ENCODE measurements around the gene ZNF184.
A peak's percentile ranks its signal among the peaks of the same experiment; 100 is the strongest.

ZNF184 gene

DNA sequence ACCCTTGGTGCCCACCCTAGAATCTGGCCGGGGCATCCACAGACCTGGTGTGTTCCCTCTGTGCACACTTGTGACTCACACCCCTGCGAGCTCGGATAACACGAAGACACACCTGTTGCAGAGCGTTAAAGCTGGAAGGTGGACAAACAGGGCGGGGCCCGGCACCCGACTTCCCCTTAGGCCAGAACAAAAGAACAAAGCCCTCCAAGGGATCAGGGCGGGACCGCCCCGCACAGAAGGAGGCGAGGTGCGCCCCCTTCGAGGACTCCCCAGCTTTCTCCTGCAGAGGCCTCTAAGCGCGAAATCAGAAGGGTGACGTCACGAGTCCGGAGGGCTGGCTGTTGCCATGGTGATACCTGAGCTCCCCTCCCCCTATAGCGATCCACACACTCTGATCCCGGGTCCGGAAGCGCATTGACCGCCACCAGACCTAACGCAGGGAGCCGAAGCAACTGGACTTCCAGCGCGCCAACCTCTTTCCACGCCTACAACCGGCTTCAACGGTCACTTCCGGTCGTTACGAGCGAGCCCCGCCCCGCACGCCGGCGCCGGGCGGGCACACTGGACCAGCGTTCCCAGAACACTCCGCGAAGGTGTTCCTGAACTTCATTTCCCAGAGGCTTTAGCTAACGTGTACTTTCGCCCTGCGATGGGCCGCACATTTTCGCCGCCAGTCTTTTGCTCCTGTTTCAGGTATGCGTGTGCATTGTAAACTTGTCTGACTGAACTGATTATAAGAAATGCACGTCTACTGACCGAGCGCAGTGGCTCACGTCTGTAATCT lies at the start of gene ZNF184:
TSS of gene ZNF184 (minus strand) at position 489 of the 784 bp plus-strand sequence. CDS start 811 bp downstream, outside the sequence.
- peak; percentile 72 to 84 for DNase-seq (ENCODE audit: low read depth in 1 of 2, low spot score in 1 of 2)

DNA sequence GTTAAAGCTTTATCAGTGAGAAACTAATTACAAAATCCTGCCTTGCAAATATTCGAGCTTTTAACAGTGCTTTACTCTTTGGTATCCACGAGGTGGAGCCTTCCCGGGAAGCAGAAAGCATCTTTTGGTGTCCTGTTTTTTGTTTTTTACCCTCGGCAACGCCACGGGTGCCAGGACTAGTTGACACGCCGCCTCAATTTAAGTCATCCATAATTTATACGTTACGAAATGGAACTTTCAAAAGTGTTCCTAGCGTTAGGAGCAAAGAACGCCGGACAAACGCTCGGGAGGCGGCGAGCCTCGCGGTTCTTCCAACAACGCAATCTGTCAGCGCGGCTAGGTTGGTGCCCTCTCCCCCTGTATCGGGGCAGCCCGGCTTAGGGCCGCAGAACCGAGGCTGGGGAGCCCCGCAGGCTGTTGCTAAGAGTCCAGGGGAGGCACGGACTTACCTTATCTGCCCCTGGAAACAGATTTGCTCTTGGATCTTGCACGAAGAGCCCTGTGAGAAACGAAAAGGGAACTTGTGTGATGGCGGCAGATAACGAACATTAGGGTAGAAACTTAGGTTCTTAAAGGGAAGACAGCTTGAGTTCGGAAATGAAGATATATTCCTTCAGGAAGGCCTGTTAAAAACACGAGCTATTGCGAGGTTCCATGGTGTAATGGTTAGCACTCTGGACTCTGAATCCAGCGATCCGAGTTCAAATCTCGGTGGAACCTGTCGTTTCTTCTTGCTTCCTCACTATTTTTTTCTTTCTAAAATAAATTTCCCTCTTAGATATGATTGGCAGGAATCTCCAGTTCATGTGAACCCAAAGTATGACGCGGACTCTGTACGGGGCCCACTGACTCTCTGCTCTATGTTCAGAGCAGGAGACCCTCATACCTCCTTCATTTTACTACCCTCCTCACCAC lies 46.2 kb upstream of the ZNF184 start:
- DNase-seq (ENCODE audit: low read depth in 1 of 2, low spot score in 1 of 2): peak; percentile 42 to 76

DNA sequence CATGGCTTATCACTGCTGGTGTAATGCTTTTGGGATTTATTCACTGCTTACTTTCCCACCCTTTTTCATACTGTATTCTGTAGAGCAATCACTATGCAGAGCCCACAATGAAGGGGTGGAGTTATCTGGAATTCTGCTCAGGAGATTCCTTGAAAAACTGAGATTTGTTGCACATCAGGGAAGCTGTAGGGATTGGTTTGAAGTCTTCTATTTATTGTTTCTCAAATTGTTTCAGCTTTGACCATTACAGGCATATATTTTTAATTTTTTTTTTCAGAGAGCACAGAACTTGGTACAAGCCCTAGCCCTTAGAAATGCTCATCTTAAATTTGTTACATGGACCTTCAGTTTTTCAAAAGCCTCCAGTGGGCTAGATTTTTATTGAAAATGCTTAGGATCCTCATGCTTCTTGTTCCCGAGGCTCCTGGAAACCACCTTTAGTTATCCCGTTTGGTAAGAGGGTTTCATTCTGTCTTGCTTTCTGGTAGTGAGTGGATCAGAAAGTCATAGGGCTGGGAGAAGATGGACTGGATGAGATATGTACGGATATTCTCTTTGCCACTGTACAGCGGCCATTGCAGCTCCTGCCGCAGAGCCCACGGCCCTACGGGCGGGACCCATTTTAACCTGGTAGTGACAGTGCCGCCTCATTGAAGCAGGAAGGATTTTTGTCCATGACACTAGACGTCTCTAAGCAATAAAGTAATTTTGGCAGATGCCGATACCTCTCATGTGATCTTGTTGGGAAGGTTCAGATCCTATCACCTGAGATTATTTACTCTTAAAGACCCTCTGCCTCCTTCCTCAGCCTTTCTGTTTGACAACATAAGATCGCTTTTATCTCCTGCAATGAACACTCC lies 45.3 kb upstream of the ZNF184 start:
- no peak for DNase-seq (ENCODE audit: low read depth in 1 of 2, low spot score in 1 of 2)

DNA sequence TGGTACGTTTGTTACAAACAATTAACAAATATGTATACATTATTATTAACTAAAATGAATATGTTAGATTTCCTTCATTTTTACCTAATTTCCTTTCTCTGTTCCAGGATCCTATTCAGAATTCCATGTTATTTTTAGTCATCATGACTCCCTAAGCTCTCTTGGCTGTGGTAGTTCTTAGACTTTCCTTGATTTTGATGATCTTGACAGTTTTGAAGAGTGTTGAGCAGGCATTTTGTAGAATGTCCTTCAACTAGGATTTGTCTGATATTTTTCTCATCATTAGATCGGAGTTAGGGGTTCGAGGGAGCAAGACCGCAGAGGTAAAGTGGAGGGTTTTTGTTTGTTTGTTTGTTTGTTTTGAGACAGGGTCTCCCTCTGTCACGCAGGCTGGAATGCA lies 44.3 kb upstream of the ZNF184 start:
- no peak for DNase-seq (ENCODE audit: low read depth in 1 of 2, low spot score in 1 of 2)

DNA sequence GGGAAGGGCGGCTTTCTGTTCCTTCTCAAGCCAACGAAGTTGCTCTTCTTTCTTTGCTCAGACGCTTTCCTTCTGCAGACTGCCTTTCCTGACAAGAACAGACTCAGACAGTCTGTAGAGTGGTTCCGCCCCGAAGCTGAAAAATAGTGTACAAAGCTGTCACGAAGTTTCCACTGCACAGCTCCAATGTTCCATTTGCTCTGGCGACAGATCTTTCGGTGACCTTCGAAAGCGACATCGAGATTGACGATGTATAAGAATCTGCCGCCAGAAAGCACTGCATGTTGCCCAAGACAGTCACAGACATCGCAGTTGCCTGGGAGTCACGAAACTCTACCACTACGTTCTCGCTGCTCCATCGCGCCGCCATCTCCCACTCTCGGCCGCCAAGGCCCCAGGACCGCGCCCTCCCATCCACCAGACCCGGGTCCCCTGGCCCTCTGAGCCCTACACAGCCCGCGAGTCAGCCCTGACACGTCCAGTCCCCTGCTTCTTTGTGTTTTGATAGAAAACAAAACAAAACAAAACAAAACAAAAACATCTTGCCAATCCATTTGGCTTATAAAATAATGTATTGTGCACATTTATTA lies 42.1 kb upstream of the ZNF184 start:
- DNase-seq (ENCODE audit: low read depth in 1 of 2, low spot score in 1 of 2): no peak

DNA sequence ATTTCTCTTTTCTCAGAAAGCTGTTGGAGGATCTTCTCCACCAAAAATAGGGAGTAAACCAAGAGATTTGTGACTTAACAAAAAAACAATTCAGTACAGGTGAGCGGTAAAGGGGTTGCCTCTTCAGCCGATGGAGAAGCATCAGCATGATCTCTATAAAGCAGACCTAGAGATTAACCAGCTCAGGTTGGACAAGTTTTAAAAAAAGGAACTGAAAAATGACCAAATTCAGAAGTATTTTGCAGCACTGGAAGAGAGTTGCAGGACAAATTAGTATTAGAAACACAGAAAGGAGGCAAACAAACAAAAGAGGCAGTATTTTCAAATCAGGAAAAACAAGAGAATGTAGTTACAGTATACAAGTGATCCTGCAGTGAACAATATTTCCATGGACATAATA lies 39.6 kb upstream of the ZNF184 start:
- DNase-seq (ENCODE audit: low read depth in 1 of 2, low spot score in 1 of 2): no peak

DNA sequence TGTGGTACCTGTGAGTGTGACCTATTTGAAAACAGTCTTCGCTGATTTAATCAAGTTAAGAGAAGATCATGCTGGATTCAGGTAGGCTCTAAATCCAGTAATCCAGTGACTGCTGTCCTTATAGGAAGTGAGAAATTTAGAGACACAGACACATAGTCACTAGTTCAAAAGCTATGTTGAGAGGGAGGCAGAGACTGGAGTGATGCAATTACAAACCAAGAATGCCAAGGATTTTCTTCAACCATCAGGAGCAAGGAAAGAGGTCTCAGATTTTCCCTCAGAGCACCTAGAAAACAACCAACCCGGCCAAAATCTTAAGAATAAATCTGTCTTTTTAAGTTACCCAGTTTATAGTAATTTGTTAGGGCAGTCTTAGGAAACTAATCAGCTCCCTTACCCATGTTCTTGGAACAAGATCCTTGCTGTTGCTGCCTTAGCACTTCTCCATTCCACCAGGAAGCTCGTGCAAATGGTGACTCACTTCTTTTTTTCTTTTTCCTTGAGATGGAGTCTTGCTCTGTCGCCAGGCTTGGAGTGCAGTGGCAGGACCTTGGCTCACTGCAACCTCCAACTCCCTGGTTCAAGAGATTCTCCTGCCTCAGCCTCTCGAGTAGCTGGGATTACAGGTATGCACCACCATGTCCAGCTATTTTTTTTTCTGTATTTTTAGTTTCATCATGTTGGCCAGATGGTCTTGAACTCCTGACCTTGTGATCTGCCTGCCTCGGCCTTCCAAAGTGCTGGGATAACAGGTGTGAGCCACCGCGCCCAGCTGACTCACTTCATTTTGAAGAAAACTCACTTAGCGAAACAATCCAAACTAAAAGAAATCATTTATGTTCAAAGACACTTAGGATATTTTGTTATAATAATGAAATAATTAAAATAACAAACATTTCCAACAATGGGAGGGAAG lies 34.4 kb upstream of the ZNF184 start:
- DNase-seq (ENCODE audit: low read depth in 1 of 2, low spot score in 1 of 2): no peak

DNA sequence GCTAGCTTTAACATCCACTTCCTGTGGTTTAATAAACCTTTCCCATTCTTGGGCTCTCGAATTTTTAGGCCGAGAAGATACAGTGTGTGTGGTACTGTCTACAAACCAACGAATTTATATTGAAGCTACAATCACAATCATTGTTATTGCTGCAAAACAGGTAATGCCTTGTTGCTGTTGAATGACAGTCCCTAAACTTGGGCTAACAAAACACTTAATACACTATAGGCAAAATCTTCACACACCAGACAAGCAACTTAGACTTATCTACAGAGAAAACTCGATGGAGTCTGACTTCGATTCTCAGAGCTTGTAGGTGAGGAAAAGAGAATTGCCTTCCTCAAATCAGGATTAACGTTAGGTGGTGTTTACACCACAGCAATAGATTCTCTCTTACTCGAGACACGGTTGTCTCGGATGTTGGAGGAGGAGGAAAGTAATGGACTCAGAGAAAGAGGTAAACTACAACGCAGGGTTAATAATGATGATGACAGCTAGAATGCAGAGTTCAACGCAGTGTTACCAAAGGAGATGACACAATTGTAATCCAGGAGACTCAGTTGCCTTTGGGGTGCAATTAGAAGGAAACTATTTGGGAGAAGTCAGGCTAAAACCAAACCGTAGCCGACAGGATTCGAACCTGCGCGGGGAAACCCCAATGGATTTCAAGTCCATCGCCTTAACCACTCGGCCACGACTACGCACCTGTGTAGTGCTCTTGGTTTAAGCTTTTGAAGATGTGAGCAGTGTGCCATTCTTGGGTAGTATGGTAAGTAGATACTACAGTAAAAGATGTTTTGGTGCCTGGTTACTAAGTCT lies 32.5 kb upstream of the ZNF184 start:
- DNase-seq (ENCODE audit: low read depth in 1 of 2, low spot score in 1 of 2): peak; percentile 15 to 47

DNA sequence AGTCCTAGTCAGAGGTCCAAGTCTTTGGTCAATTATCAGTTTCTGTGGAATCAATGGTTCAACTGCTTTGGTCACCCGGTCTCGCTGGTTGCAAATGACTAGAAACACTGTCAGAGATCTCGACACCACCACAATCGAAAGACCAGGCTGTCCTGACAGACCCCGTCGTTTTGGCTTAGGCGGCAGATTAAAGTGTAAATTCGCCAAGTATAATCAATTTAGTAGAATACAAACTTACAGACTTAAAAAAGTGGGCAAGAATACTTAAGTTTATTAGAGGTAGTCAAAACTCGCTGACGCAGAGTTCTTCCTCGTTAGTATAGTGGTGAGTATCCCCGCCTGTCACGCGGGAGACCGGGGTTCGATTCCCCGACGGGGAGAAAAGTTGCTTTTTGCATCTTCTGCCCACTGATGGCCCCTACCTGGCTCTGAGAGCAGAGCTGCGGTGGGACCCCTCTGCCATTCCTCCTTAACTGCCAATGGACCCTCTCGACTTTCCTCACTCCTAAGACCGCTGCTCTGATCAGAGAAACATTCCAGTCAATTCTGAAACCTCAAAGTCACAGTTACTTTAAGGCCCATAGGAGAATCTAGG lies 30.6 kb upstream of the ZNF184 start:
- peak; percentile 72 to 81 for DNase-seq (ENCODE audit: low read depth in 1 of 2, low spot score in 1 of 2)

DNA sequence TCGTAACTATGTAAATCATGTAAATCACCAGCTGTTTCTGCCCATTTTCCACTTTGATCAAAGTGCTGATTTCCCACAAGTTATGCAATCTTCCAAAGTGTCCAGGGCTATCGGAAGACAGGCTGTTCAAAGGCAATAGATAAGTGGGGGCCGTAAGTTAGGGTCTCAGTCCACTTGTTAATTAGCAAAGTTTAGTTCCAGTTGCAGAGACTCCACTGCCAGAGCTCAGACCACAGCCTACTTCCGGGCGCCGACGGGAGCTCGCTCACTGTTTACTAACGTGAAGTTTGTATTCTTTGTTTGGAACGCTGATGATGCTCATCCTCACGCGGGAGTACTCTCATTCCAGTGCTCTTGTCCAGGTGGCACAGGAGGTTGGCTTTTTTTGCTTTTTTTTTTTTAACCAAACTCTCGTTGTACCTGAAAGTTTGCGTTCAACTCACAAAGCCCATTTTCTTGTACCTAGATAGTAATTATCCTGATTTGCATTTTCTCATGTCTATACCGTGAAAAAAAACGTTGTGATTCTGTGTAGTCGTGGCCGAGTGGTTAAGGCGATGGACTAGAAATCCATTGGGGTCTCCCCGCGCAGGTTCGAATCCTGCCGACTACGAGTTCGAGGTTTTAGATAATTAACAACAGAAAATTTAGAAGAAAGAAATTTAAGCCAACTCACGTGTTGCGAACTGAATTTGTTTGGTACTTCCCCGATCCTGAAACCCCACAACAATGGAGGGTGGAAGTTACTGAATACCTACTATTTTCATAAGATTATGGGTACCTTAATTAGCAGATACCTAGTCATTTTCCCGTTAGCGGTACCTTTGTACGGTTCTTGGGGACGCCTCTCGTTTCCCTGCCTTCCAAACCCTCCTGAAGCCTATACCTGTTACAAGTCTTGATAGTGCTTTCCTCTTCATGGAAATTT lies 29.9 kb upstream of the ZNF184 start:
- peak; percentile 58 to 85 for DNase-seq (ENCODE audit: low read depth in 1 of 2, low spot score in 1 of 2)

DNA sequence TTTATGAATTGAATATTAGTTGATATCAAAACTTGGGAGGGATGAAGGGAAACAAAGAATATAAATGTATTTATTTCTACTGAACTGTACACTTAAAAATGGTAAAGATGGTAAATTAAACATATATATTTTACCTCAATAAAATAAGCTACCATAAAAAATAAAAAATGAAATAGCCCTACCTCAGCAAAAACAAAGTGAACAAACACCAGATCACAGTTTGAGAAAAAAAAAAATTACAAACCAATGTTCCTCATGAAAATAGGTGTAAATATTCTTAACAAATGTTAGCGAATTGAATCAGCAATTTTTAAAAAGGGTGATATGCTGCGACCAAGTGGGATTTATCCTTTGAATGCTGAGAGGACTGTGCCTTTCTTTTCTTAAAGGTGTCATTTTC lies 28.3 kb upstream of the ZNF184 start:
- DNase-seq (ENCODE audit: low read depth in 1 of 2, low spot score in 1 of 2): no peak

DNA sequence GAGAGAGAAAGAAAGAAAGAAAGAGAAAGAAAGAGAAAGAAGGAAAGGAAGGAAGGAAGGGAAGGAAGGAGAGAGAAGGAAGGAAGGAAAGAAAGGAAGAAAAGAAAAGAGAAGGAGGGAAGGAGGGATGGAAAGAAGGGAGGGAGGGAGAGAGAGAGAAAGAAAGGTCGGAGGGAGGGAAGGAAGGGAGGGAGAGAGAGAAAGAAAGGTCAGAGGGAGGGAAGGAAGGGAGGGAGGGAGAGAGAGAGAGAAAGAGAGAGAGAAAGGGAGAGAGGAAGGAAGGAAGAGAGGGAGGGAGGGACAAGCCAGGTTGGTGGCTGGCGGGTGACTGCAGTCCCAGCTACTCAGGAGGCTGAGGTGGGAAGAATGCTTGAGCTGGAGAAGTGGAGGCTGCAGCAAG lies 27.3 kb upstream of the ZNF184 start:
- DNase-seq (ENCODE audit: low read depth in 1 of 2, low spot score in 1 of 2): no peak

DNA sequence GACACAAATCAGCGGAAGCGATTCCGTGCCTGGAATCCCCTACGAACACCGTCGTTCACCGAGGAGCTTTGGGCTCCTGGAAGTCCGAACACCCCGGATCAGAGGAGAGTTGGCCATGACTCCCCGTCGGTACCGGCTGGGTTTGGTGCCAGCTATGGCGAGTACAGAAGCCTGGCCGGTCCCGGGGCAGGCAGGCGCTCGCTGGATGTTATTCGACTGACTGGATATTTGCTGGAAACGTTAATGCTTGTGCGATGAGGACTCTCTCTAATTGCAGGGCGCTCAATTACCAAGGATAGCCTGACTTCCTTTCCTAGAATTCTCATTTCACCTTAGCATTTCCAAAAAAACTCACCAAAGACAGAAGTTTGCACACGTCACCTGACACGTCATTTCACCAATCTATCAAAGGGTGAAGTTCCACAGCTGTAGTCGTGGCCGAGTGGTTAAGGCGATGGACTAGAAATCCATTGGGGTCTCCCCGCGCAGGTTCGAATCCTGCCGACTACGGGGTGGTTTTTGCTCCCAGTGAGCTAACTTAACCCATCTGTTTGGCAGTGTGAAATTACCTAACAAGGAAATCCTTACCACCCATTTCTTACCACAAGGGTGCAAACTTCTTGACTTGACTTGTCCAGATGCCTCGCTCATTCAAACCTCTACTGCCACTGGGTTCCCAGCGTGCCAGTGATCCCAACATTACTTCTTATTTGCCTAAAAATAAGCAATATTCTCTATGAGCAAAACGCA lies 22.7 kb upstream of the ZNF184 start:
- peak; percentile 57 to 82 for DNase-seq (ENCODE audit: low read depth in 1 of 2, low spot score in 1 of 2)

DNA sequence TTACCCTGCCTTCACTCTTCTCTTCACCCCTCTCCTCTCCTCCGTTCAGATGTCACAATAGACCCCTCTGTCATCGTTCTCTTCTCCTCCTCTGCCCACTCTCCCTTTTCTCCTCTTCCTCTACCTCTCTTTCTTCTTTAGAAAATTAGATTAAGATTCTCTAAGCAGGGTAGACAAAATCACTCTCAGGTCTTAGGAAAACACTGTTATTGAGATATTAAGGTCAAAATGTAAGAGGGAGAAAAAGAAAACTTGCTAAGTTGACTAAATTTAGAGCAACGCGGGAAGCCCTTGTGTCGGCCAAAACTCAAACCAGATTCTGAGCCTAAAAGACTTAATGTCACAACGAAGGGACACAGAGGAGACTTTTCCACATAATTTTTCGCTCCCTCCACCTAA lies 22.1 kb upstream of the ZNF184 start:
- DNase-seq (ENCODE audit: low read depth in 1 of 2, low spot score in 1 of 2): no peak

DNA sequence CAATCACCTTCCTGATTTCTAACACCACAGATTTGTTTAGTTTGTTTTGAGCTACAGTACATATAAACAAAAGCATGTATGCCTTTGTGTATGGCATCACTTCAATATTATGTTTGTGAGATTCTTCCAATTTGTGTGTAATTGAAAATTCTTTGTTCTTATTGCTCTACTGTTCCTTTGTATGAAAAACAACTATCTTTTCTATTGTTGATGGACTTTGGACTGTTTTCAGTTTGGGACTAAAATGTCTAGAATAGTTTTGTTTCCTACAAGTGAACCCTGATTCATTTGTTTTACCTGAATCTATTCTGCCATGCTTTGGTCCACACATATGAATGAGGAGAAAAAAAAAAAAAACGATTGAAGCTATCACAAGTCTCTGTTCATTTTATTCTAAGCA lies 21.2 kb upstream of the ZNF184 start:
- no peak for DNase-seq (ENCODE audit: low read depth in 1 of 2, low spot score in 1 of 2)

DNA sequence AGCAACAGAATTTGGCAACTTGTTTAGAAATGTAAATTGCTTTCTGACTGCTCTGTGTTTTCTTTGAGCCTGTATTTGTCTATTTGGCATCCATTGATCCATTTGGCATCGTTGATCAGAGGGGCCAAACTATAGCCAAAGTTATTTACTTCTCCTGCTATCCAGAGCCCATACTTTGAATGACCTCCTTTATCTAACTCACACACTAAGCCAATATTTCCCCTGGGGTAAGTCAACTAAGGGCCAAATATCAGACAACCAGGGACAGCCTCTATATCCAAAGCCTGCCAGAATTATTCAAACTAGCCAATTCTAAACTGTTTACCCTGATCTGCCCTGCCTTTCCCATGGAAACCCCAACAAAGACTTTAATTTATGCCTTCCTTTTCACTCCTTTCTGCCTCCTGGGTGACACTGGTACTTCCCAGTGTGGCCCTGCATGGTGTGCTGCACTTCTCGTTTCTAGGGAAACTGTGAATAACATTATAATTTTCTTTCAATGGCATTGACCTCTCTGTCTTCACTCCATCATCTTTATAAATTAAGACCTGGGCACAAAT lies 19.8 kb upstream of the ZNF184 start:
- no peak for DNase-seq (ENCODE audit: low read depth in 1 of 2, low spot score in 1 of 2)
